HEK293 (cell line): ENCODE data around the gene SFT2D1.

Experiments used
- CTCF ChIP-seq: fragments of 450-650 bp; formaldehyde crosslinking; IDR thresholded peaks from 2 replicates; pipeline ENCODE4 v1.5.1; 2016; ENCODE audit warnings: missing biosample characterization, missing genetic modification characterization
- EGR2 ChIP-seq: fragments of 450-650 bp; formaldehyde crosslinking; IDR thresholded peaks from 2 replicates; pipeline ENCODE4 v1.5.1; 2016; ENCODE audit warnings: low read depth, missing biosample characterization, missing genetic modification characterization
- ELK4 ChIP-seq: IDR thresholded peaks from 2 replicates; pipeline ENCODE4 v1.6.1; 2011; ENCODE audit warnings: mild to moderate bottlenecking, low read depth, low read length, borderline replicate concordance
- GLIS2 ChIP-seq: fragments of 450-650 bp; formaldehyde crosslinking; IDR thresholded peaks from 2 replicates; pipeline ENCODE4 v1.5.1; 2016; ENCODE audit warnings: missing biosample characterization, missing genetic modification characterization
- KLF1 ChIP-seq: fragments of 450-650 bp; formaldehyde crosslinking; IDR thresholded peaks from 2 replicates; pipeline ENCODE4 v1.5.1; 2016; ENCODE audit warnings: missing biosample characterization, missing genetic modification characterization
- KLF9 ChIP-seq: fragments of 450-650 bp; formaldehyde crosslinking; IDR thresholded peaks from 2 replicates; pipeline ENCODE4 v1.5.1; 2016; ENCODE audit warnings: missing biosample characterization, missing genetic modification characterization, low read depth
- PATZ1 ChIP-seq: fragments of 450-650 bp; formaldehyde crosslinking; IDR thresholded peaks from 2 replicates; pipeline ENCODE4 v1.5.1; 2016; ENCODE audit warnings: missing biosample characterization, missing genetic modification characterization
- SP3 ChIP-seq: fragments of 450-650 bp; formaldehyde crosslinking; IDR thresholded peaks from 2 replicates; pipeline ENCODE4 v1.5.1; 2016; ENCODE audit warnings: missing biosample characterization, missing genetic modification characterization
- SP7 ChIP-seq: fragments of 450-650 bp; formaldehyde crosslinking; IDR thresholded peaks from 2 replicates; pipeline ENCODE4 v1.5.1; 2016; ENCODE audit warnings: missing biosample characterization, missing genetic modification characterization
- TRIM28 ChIP-seq: IDR thresholded peaks from 2 replicates; pipeline ENCODE4 v1.6.1; 2011; ENCODE audit warnings: low read length, control low read depth, borderline replicate concordance
- YY1 ChIP-seq: fragments of 450-650 bp; formaldehyde crosslinking; IDR thresholded peaks from 2 replicates; pipeline ENCODE4 v1.5.1; 2018; ENCODE audit warnings: missing biosample characterization, missing genetic modification characterization
- ZBTB20 ChIP-seq: fragments of 450-650 bp; formaldehyde crosslinking; IDR thresholded peaks from 2 replicates; pipeline ENCODE4 v1.5.1; 2016; ENCODE audit warnings: missing biosample characterization, missing genetic modification characterization
- ZNF169 ChIP-seq: fragments of 450-650 bp; formaldehyde crosslinking; IDR thresholded peaks from 2 replicates; pipeline ENCODE4 v1.5.1; 2016; ENCODE audit warnings: missing biosample characterization, missing genetic modification characterization
- ZNF202 ChIP-seq: fragments of 450-650 bp; formaldehyde crosslinking; IDR thresholded peaks from 2 replicates; pipeline ENCODE4 v1.5.1; 2016; ENCODE audit warnings: missing biosample characterization, missing genetic modification characterization, borderline replicate concordance
- ZNF211 ChIP-seq: fragments of 450-650 bp; formaldehyde crosslinking; IDR thresholded peaks from 2 replicates; pipeline ENCODE4 v1.5.1; 2016; ENCODE audit warnings: low read depth, missing biosample characterization, missing genetic modification characterization
- ZNF324 ChIP-seq: fragments of 450-650 bp; formaldehyde crosslinking; IDR thresholded peaks from 2 replicates; pipeline ENCODE4 v1.5.1; 2016; ENCODE audit warnings: missing biosample characterization, missing genetic modification characterization
- ZNF362 ChIP-seq: fragments of 450-650 bp; formaldehyde crosslinking; IDR thresholded peaks from 2 replicates; pipeline ENCODE4 v1.5.1; 2016; ENCODE audit warnings: missing biosample characterization, missing genetic modification characterization
- ZNF366 ChIP-seq: fragments of 450-650 bp; formaldehyde crosslinking; conservative IDR thresholded peaks from 2 replicates; pipeline ENCODE4 v1.5.1; 2016; ENCODE audit warnings: missing biosample characterization, missing genetic modification characterization
- ZNF37A ChIP-seq: fragments of 450-650 bp; IDR thresholded peaks from 2 replicates; pipeline ENCODE4 v1.5.1; 2018; ENCODE audit warnings: missing biosample characterization, missing genetic modification characterization
- ZNF423 ChIP-seq: fragments of 450-650 bp; formaldehyde crosslinking; IDR thresholded peaks from 2 replicates; pipeline ENCODE4 v1.5.1; 2016; ENCODE audit warnings: missing biosample characterization, missing genetic modification characterization
- ZNF518A ChIP-seq: fragments of 450-650 bp; formaldehyde crosslinking; conservative IDR thresholded peaks from 2 replicates; pipeline ENCODE4 v1.5.1; 2016; ENCODE audit warnings: low read depth, missing biosample characterization, missing genetic modification characterization
- ZNF555 ChIP-seq: fragments of 450-650 bp; formaldehyde crosslinking; conservative IDR thresholded peaks from 2 replicates; pipeline ENCODE4 v1.5.1; 2017; ENCODE audit warnings: missing biosample characterization, mild to moderate bottlenecking, missing genetic modification characterization, inconsistent platforms
- ZNF707 ChIP-seq: fragments of 450-650 bp; formaldehyde crosslinking; IDR thresholded peaks from 2 replicates; pipeline ENCODE4 v1.5.1; 2016; ENCODE audit warnings: missing biosample characterization, missing genetic modification characterization
- ZNF747 ChIP-seq: fragments of 450-650 bp; formaldehyde crosslinking; IDR thresholded peaks from 2 replicates; pipeline ENCODE4 v1.5.1; 2016; ENCODE audit warnings: missing biosample characterization, missing genetic modification characterization
- ZNF792 ChIP-seq: fragments of 450-650 bp; formaldehyde crosslinking; IDR thresholded peaks from 2 replicates; pipeline ENCODE4 v1.5.1; 2016; ENCODE audit warnings: missing biosample characterization, missing genetic modification characterization
- ZNF843 ChIP-seq: fragments of 450-650 bp; formaldehyde crosslinking; IDR thresholded peaks from 2 replicates; pipeline ENCODE4 v1.5.1; 2016; ENCODE audit warnings: missing biosample characterization, missing genetic modification characterization
- ZSCAN30 ChIP-seq: fragments of 450-650 bp; IDR thresholded peaks from 2 replicates; pipeline ENCODE4 v1.5.1; 2018; ENCODE audit warnings: missing biosample characterization, mild to moderate bottlenecking, missing genetic modification characterization, moderate library complexity

Gene SFT2D1

GRCh38 chr6:166342349-166343149 is at the start of gene SFT2D1 (continued):
- TF ChIP-seq ZNF366 (no peak), ZBTB20 (peak; percentile 96), ZNF423 (tag by site-specific recombination) (0 out of 2 replicates have a peak, but pooled peaks have one; percentile 29), ZNF792 (tag by site-specific recombination) (no peak), TRIM28 (peak; percentile 70; the same call in 1 of the 2 replicates), ZNF211 (tag by site-specific recombination) (no peak), YY1 (tag by site-specific recombination) (0 out of 2 replicates have a peak, but pooled peaks have one; percentile 16), ZNF362 (tag by site-specific recombination) (no peak), ZNF707 (tag by site-specific recombination) (no peak), CTCF (tag by site-specific recombination) (peak; percentile 27), ZNF169 (tag by site-specific recombination) (no peak), ZNF324 (tag by site-specific recombination) (0 out of 2 replicates have a peak, but pooled peaks have one; percentile 69), KLF1 (tag by site-specific recombination) (peak; percentile 60), PATZ1 (peak; percentile 75), SP3 (tag by site-specific recombination) (peak; percentile 58), ZSCAN30 (0 out of 2 replicates have a peak, but pooled peaks have one; percentile 20), EGR2 (peak; percentile 80), GLIS2 (tag by site-specific recombination) (peak; percentile 78), ZNF37A (tag by site-specific recombination) (no peak), ELK4 (peak; percentile 95), ZNF202 (tag by site-specific recombination) (0 out of 2 replicates have a peak, but pooled peaks have one; percentile 27), ZNF518A (tag by site-specific recombination) (peak; percentile 78), ZNF843 (tag by site-specific recombination) (peak; percentile 53; the same call in 1 of the 2 replicates), KLF9 (peak; percentile 43; the same call in 1 of the 2 replicates), ZNF747 (no peak), SP7 (tag by site-specific recombination) (peak; percentile 77; the same call in 1 of the 2 replicates), ZNF555 (tag by site-specific recombination) (no peak)
